OCI-LY7 (cell line): ENCODE results near the gene PRKAG2. TPM values are rescaled to one million over a fixed set of nuclear protein-coding genes. Genes with fewer than 3 reads are reported as not detected.

Experiments used
- BruUV-seq: library from RNA; stranded (reverse); fragments of 400-500 nt; replicated peaks from 2 replicates; lab custom pipeline; 2021; lab: Mats Ljungman, UMichigan
- CTCF ChIA-PET: fragments of 300-600 bp; sonication (Branson Sonifier 250); formaldehyde crosslinking; loops from one replicate; lab custom pipeline; 2022; ENCODE audit warnings: antibody characterized with exemption; ENCODE audit not compliant: unreplicated experiment; lab: Charles Lee
- POLR2A ChIA-PET: fragments of 300-600 bp; sonication (Branson Sonifier 250); formaldehyde crosslinking; loops from one replicate; lab custom pipeline; 2022; ENCODE audit warnings: antibody characterized with exemption; lab: Charles Lee
- DNase-seq: peaks from one replicate; pipeline ENCODE4 v3.0.0-alpha.2; 2015; ENCODE audit warnings: low spot score
- H2AFZ ChIP-seq: fragments of 200-600 bp; sonication (generic), shearing (Covaris generic); 2 replicates; pipeline ENCODE4 v1.6.1; 2014; ENCODE audit warnings: mild to moderate bottlenecking, antibody characterized with exemption, low read length, moderate library complexity
- H3K27ac ChIP-seq: fragments of 200-600 bp; sonication (generic); 2 replicates; pipeline ENCODE4 v1.5.1; 2014; ENCODE audit warnings: mixed run types, low read depth, mild to moderate bottlenecking, moderate library complexity, low read length, inconsistent platforms; ENCODE audit not compliant: poor library complexity, severe bottlenecking
- H3K36me3 ChIP-seq: fragments of 200-600 bp; sonication (generic); 2 replicates; pipeline ENCODE4 v1.6.1; 2014; ENCODE audit warnings: mild to moderate bottlenecking, antibody characterized with exemption, low read length, moderate library complexity, mixed read lengths; ENCODE audit not compliant: insufficient read depth
- H3K4me1 ChIP-seq: fragments of 200-600 bp; sonication (generic); 2 replicates; pipeline ENCODE4 v1.5.1; 2014; ENCODE audit warnings: mild to moderate bottlenecking, low read length; ENCODE audit not compliant: insufficient read depth, poor library complexity, severe bottlenecking
- H3K4me2 ChIP-seq: fragments of 200-600 bp; sonication (generic); 2 replicates; pipeline ENCODE4 v1.6.1; 2014; ENCODE audit warnings: mild to moderate bottlenecking, low read length
- H3K4me3 ChIP-seq: fragments of 200-600 bp; sonication (generic); 2 replicates; pipeline ENCODE4 v1.5.1; 2014; ENCODE audit warnings: mild to moderate bottlenecking, low read depth, low read length; ENCODE audit not compliant: poor library complexity, severe bottlenecking
- H3K79me2 ChIP-seq: fragments of 200-600 bp; sonication (generic); 2 replicates; pipeline ENCODE4 v1.6.1; 2016; ENCODE audit warnings: low read depth, mild to moderate bottlenecking, low read length, moderate library complexity, mixed read lengths; ENCODE audit not compliant: insufficient read depth
- H3K9me2 ChIP-seq: fragments of 200-600 bp; sonication (generic); 2 replicates; pipeline ENCODE4 v1.6.1; 2016; ENCODE audit warnings: mild to moderate bottlenecking, low read length, mixed read lengths; ENCODE audit not compliant: insufficient read depth
- H3K9me3 ChIP-seq: fragments of 200-600 bp; sonication (generic); 2 replicates; pipeline ENCODE4 v1.6.1; 2014; ENCODE audit warnings: mild to moderate bottlenecking, mixed run types, low read length, mixed read lengths
- H4K20me1 ChIP-seq: fragments of 200-600 bp; sonication (generic); 2 replicates; pipeline ENCODE4 v1.6.1; 2014; ENCODE audit warnings: mild to moderate bottlenecking, antibody characterized with exemption, low read length, moderate library complexity, mixed read lengths; ENCODE audit not compliant: insufficient read depth
- EZH2phosphoT487 ChIP-seq: fragments of 200-600 bp; sonication (generic); IDR thresholded peaks from 2 replicates; pipeline ENCODE4 v1.6.1; 2018; ENCODE audit warnings: low read depth, borderline replicate concordance, mild to moderate bottlenecking, mixed run types, antibody characterized with exemption, low read length, moderate library complexity, mixed read lengths
- intact Hi-C: fragments of 100-400 bp; cut with micrococcal nuclease; formaldehyde crosslinking; loops from one replicate; pipeline ENCODE4 v1.10.0; 2022; ENCODE audit not compliant: unreplicated experiment
- total RNA-seq, 2 experiments: library from RNA; depleted of rRNA in 1 of 2; stranded (reverse); fragments of >200 nt in 1 of 2; shearing (Covaris generic) in 1 of 2; gene quantifications; 2 replicates each; pipeline ENCODE4 v1.2.3, GENCODE V29; 2014 to 2022
- TF ChIP-seq, protein P1 (sequence below): fragments of 200-600 bp; sonication (generic); conservative IDR thresholded peaks from 2 replicates; pipeline ENCODE4 v1.5.1; 2014; ENCODE audit warnings: mild to moderate bottlenecking, antibody characterized with exemption, low read length, moderate library complexity, mixed read lengths

Gene PRKAG2
- total RNA-seq, 2 experiments from 2014 or later, result 1.2 to 5.1 TPM

DNA sequence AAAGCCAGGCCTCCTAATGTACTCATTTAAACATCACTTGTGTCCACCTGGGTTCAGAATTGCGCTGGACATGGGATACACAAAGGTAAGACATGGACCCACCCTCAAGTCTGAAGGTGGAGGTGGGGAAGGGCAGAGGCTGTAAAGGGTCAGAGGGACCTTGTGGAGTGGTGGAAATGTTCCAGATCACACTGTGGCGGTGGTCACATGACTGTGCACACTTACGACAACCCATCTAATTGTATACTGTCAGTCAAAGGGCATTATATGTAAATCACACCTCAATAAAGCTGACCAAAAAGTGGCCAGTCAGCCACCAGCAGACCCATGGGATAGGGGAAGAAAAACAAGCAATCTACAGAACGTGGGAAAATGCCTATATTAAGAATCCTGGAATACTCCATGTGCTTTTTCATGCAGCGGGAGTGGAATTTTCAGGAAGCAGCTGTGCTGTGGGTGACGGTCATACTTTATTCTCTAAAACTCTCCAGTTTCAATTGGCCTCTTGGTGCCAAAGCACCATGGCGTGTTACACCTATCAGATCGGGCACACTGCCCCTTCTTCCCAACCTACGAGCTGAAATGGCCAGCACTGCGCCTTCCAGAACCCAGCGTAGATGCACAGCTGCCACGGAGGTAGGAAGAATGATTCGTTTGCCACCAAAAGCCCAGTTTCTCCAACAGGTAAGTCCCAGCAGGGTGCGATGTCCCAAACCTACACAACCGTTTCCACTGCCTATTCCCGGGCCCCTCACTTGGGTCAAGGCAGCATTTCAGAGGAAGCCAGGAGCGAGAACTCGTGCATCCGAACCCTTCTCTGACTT lies 69.8 kb downstream of the PRKAG2 start:
- BruUV-seq, result no TSS peak
- no peak overlapping the region for H3K4me3 ChIP-seq
- intact Hi-C loops, result no loop called here
- ChIA-PET CTCF (interaction anchor here (0.6 kb wide), 1 partner anchor 9 kb away, joined by 3 read pairs; no protein-coding TSS in a partner anchor), POLR2A (no interaction called here)
- no peaks in the 10 kb centered on the region for H3K9me2 ChIP-seq
- no peak overlapping the region for H3K4me2 ChIP-seq
- no peaks in the 10 kb centered on the region for H3K4me1 ChIP-seq
- no peaks in the 10 kb centered on the region for H3K36me3 ChIP-seq
- no peak for DNase-seq
- no peaks in the 10 kb centered on the region for H4K20me1 ChIP-seq
- no peak overlapping the region for H3K27ac ChIP-seq
- no peaks in the 10 kb centered on the region for H3K9me3 ChIP-seq
- H2AFZ ChIP-seq, result no peak overlapping the region
- no peak for TF ChIP-seq EZH2phosphoT487
- TF ChIP-seq, protein P1, sequence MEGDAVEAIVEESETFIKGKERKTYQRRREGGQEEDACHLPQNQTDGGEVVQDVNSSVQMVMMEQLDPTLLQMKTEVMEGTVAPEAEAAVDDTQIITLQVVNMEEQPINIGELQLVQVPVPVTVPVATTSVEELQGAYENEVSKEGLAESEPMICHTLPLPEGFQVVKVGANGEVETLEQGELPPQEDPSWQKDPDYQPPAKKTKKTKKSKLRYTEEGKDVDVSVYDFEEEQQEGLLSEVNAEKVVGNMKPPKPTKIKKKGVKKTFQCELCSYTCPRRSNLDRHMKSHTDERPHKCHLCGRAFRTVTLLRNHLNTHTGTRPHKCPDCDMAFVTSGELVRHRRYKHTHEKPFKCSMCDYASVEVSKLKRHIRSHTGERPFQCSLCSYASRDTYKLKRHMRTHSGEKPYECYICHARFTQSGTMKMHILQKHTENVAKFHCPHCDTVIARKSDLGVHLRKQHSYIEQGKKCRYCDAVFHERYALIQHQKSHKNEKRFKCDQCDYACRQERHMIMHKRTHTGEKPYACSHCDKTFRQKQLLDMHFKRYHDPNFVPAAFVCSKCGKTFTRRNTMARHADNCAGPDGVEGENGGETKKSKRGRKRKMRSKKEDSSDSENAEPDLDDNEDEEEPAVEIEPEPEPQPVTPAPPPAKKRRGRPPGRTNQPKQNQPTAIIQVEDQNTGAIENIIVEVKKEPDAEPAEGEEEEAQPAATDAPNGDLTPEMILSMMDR, result no peak
- no peaks in the 10 kb centered on the region for H3K79me2 ChIP-seq

DNA sequence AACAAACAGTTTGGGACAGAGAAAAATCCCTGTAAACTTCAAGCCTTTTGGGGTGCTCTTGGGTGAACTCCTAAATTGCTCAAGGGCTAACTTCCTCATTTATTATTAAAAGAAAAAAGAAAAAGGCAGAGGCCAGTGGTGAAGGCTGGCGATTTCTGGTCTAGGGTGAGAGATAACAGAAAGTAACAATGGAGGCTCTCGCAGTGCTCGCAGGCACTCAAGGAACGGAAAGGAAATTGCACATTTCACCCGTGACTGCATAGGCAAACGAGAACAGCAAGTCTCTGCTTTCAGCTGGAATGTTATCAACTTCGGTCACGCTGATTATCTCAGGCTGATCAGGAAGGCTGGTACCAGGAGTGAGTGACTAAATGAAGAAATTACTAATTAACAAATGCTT lies 70.7 kb downstream of the PRKAG2 start:
- H3K4me3 ChIP-seq, result no peak overlapping the region
- no peaks in the 10 kb centered on the region for H3K4me1 ChIP-seq
- no peaks in the 10 kb centered on the region for H3K9me3 ChIP-seq
- ChIA-PET POLR2A (no interaction called here), CTCF (no interaction called here)
- no peak overlapping the region for H2AFZ ChIP-seq
- no peaks in the 10 kb centered on the region for H3K79me2 ChIP-seq
- intact Hi-C loops, result no loop called here
- no peaks in the 10 kb centered on the region for H3K9me2 ChIP-seq
- H3K36me3 ChIP-seq, result no peaks in the 10 kb centered on the region
- TF ChIP-seq, protein P1, result no peak
- no peak for TF ChIP-seq EZH2phosphoT487
- BruUV-seq, result no TSS peak
- H4K20me1 ChIP-seq, result no peaks in the 10 kb centered on the region
- no peak overlapping the region for H3K4me2 ChIP-seq
- DNase-seq, result no peak
- H3K27ac ChIP-seq, result no peak overlapping the region

DNA sequence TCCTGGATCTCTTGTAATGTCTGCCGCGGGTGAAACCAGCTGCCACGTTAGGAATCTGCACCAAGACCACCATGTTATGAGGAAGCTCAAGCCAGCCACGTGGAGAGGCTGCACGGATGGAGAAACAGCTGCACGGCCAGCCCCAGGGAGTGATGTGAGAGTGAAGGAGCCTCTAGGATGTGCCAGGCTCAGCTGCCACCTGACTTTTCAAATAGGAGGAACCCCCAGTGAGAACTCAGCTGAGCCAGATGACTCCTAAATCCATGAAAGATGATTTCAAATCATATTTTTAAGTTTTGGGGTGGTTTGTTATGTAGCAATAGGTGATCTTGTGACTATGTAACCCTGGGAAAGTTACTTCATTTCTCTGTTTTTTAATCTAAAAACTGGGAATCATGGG lies 71.7 kb downstream of the PRKAG2 start:
- TF ChIP-seq, protein P1, result no peak
- TF ChIP-seq EZH2phosphoT487, result no peak
- no peak overlapping the region for H3K4me3 ChIP-seq
- no peaks in the 10 kb centered on the region for H3K36me3 ChIP-seq
- no peak for DNase-seq
- H3K79me2 ChIP-seq, result no peaks in the 10 kb centered on the region
- H3K27ac ChIP-seq, result no peak overlapping the region
- CTCF ChIA-PET, result no interaction called here
- no peak overlapping the region for H2AFZ ChIP-seq
- H3K9me2 ChIP-seq, result no peaks in the 10 kb centered on the region
- no peaks in the 10 kb centered on the region for H4K20me1 ChIP-seq
- H3K4me1 ChIP-seq, result no peaks in the 10 kb centered on the region
- no peaks in the 10 kb centered on the region for H3K9me3 ChIP-seq
- POLR2A ChIA-PET, result no interaction called here
- intact Hi-C loops, result no loop called here
- BruUV-seq, result no TSS peak
- no peak overlapping the region for H3K4me2 ChIP-seq
